Astrocyte (in vitro differentiated cells and primary cell): ENCODE measurements around the gene RMND5A.

ENCODE experiments used
- CTCF ChIP-seq: IDR thresholded peaks from 2 replicates; pipeline ENCODE4 v1.5.1; 2011; ENCODE audit warnings: low read depth, mild to moderate bottlenecking, inconsistent platforms, low read length, moderate library complexity; ENCODE audit not compliant: insufficient read depth
- EZH2 ChIP-seq: IDR thresholded peaks from 2 replicates; pipeline ENCODE4 v1.6.1; 2012; ENCODE audit warnings: mild to moderate bottlenecking, low read length, inconsistent platforms; ENCODE audit not compliant: insufficient read depth

GRCh38 chr2:86673011-86673410, 47.1 kb upstream of the RMND5A start:
- TF ChIP-seq CTCF (no peak), EZH2 (no peak)
